Caco-2 (cell line): ENCODE data around the gene ACVR2B. TPM values are rescaled to one million over a fixed set of nuclear protein-coding genes. Genes with fewer than 3 reads are reported as not detected.

ENCODE experiments used
- BruUV-seq: library from RNA; stranded (reverse); fragments of 400-500 nt; replicated peaks from 2 replicates; lab custom pipeline; 2021; lab: Mats Ljungman, UMichigan
- CTCF ChIA-PET: fragments of 300-600 bp; sonication (Branson Sonifier 250); formaldehyde crosslinking; loops from one replicate; lab custom pipeline; 2022; ENCODE audit warnings: antibody characterized with exemption; lab: Charles Lee
- POLR2A ChIA-PET: fragments of 300-600 bp; sonication (Branson Sonifier 250); formaldehyde crosslinking; loops from one replicate; lab custom pipeline; 2022; ENCODE audit warnings: antibody characterized with exemption; lab: Charles Lee
- DNase-seq, 2 experiments: peaks; one replicate each; pipeline versions ENCODE4 v3.0.0 to v3.0.0-alpha.2; 2020 to 2022
- H3K27me3 ChIP-seq: replicated peaks from 2 replicates; pipeline ENCODE4 v1.6.0; 2011; ENCODE audit warnings: low read length; ENCODE audit not compliant: control insufficient read depth, insufficient read depth
- H3K36me3 ChIP-seq: 2 replicates; pipeline ENCODE4 v1.5.1; 2011; ENCODE audit warnings: low read length; ENCODE audit not compliant: control insufficient read depth, insufficient read depth
- H3K4me1 ChIP-seq: fragments of 250-450 bp; sonication (Bioruptor Pico); 2 replicates; pipeline ENCODE4 v1.5.1; 2020; ENCODE audit warnings: mild to moderate bottlenecking
- H3K4me3 ChIP-seq: 2 replicates; pipeline ENCODE4 v1.5.1; 2011; ENCODE audit warnings: low read depth, mild to moderate bottlenecking, control low read depth, low read length
- H3K9me3 ChIP-seq: fragments of 250-450 bp; sonication (Bioruptor Pico); 2 replicates; pipeline ENCODE4 v1.5.1; 2020; ENCODE audit warnings: mild to moderate bottlenecking, moderate library complexity
- H3K27ac Mint-ChIP-seq: one replicate; pipeline ENCODE4 v1.8.0; 2022; ENCODE audit warnings: mixed read lengths; ENCODE audit not compliant: unreplicated experiment
- H3K27me3 Mint-ChIP-seq: one replicate; pipeline ENCODE4 v1.8.0; 2022; ENCODE audit warnings: mixed read lengths; ENCODE audit not compliant: insufficient read depth, unreplicated experiment
- H3K36me3 Mint-ChIP-seq: one replicate; pipeline ENCODE4 v1.8.0; 2022; ENCODE audit warnings: mild to moderate bottlenecking, mixed read lengths; ENCODE audit not compliant: insufficient read depth, unreplicated experiment
- H3K4me1 Mint-ChIP-seq: one replicate; pipeline ENCODE4 v1.8.0; 2022; ENCODE audit warnings: low read depth, mixed read lengths; ENCODE audit not compliant: unreplicated experiment
- H3K4me3 Mint-ChIP-seq: one replicate; pipeline ENCODE4 v1.8.0; 2022; ENCODE audit warnings: mild to moderate bottlenecking, moderate library complexity, mixed read lengths; ENCODE audit not compliant: unreplicated experiment
- H3K9me3 Mint-ChIP-seq: one replicate; pipeline ENCODE4 v1.8.0; 2022; ENCODE audit warnings: mixed read lengths; ENCODE audit not compliant: unreplicated experiment
- CTCF ChIP-seq, 2 experiments: fragments of 200-600 bp in 1 of 2; IDR thresholded peaks; 1 replicate in 1 of 2; 2 replicates in 1 of 2; pipeline versions ENCODE4 v1.5.1 to v1.8.0; 2011 to 2022; ENCODE audit warnings: antibody characterized with exemption in 1 of 2, control low read depth in 1 of 2, inconsistent platforms in 1 of 2, low read depth in 1 of 2, low read length in 1 of 2, mild to moderate bottlenecking in 1 of 2, moderate library complexity in 1 of 2; ENCODE audit not compliant: insufficient read depth in 1 of 2, severe bottlenecking in 1 of 2, unreplicated experiment in 1 of 2
- intact Hi-C: fragments of 100-400 bp; cut with micrococcal nuclease; formaldehyde crosslinking; loops from one replicate; pipeline ENCODE4 v1.10.0; 2022; ENCODE audit not compliant: unreplicated experiment
- total RNA-seq: library from RNA; stranded (reverse); gene quantifications from 2 replicates; pipeline ENCODE4 v1.2.3, GENCODE V29; 2022

ACVR2B gene
- total RNA-seq, 1 experiment from 2014 or later = 21.4 TPM

GRCh38 chr3:38480930-38481329 lies 27.2 kb downstream of the ACVR2B start:
- Mint-ChIP-seq H3K4me3 (no peak overlapping the region), H3K36me3 (peaks cover 5% of the 10 kb centered on the region), H3K9me3 (no peaks in the 10 kb centered on the region), H3K27ac (no peak overlapping the region), H3K27me3 (no peaks in the 10 kb centered on the region), H3K4me1 (no peaks in the 10 kb centered on the region)
- no peaks in the 10 kb centered on the region for H3K4me1 ChIP-seq
- DNase-seq = no peak
- CTCF ChIA-PET = interaction anchor here (0.6 to 2.6 kb wide), 3 partner anchors 14 to 135 kb away, joined by 3 to 10 read pairs (median 4); partner anchors contain the start of gene XYLB
- BruUV-seq = no TSS peak
- no peak overlapping the region for H3K4me3 ChIP-seq
- no peaks in the 10 kb centered on the region for H3K27me3 ChIP-seq
- POLR2A ChIA-PET = no interaction called here
- no peak for TF ChIP-seq CTCF (IDR thresholded peaks at IDR 0.05; ENCODE audit: insufficient read depth in 1 of 2, low read depth in 1 of 2, low read length in 1 of 2, severe bottlenecking in 1 of 2, unreplicated experiment in 1 of 2)
- intact Hi-C loops = loop anchor here (1.0 to 10.0 kb wide), 2 partner anchors 25 to 86 kb away; no protein-coding TSS in a partner anchor
- no peaks in the 10 kb centered on the region for H3K9me3 ChIP-seq
- H3K36me3 ChIP-seq = peaks cover 7% of the 10 kb centered on the region

GRCh38 chr3:38482951-38483350 lies 29.3 kb downstream of the ACVR2B start:
- Histone ChIP-seq H3K27me3 (no peaks in the 10 kb centered on the region), H3K4me3 (no peak overlapping the region), H3K9me3 (no peaks in the 10 kb centered on the region), H3K4me1 (no peaks in the 10 kb centered on the region), H3K36me3 (peaks cover 7% of the 10 kb centered on the region)
- ChIA-PET CTCF (no interaction called here), POLR2A (no interaction called here)
- no TSS peak for BruUV-seq
- no peak for DNase-seq
- no peak overlapping the region for H3K4me3 Mint-ChIP-seq
- TF ChIP-seq CTCF (IDR thresholded peaks at IDR 0.05; ENCODE audit: insufficient read depth in 1 of 2, low read depth in 1 of 2, low read length in 1 of 2, severe bottlenecking in 1 of 2, unreplicated experiment in 1 of 2) = no peak
- H3K9me3 Mint-ChIP-seq = no peaks in the 10 kb centered on the region
- no peaks in the 10 kb centered on the region for H3K4me1 Mint-ChIP-seq
- intact Hi-C loops = loop anchor here (10.0 kb wide), 1 partner anchor 88 kb away; no protein-coding TSS in a partner anchor
- peaks cover 5% of the 10 kb centered on the region for H3K36me3 Mint-ChIP-seq
- H3K27me3 Mint-ChIP-seq = no peaks in the 10 kb centered on the region
- no peak overlapping the region for H3K27ac Mint-ChIP-seq

GRCh38 chr3:38487323-38487722 lies 33.6 kb downstream of the ACVR2B start:
- Histone ChIP-seq H3K4me1 (no peaks in the 10 kb centered on the region), H3K27me3 (no peaks in the 10 kb centered on the region), H3K36me3 (no peaks in the 10 kb centered on the region; the same call in 1 of the 2 replicates), H3K4me3 (no peak overlapping the region), H3K9me3 (no peaks in the 10 kb centered on the region)
- Mint-ChIP-seq H3K4me1 (no peaks in the 10 kb centered on the region), H3K9me3 (no peaks in the 10 kb centered on the region), H3K27me3 (no peaks in the 10 kb centered on the region), H3K36me3 (peaks cover 2% of the 10 kb centered on the region), H3K27ac (no peak overlapping the region), H3K4me3 (no peak overlapping the region)
- no peak for DNase-seq
- ChIA-PET POLR2A (no interaction called here), CTCF (no interaction called here)
- intact Hi-C loops = loop anchor here (10.0 kb wide), 1 partner anchor 93 kb away; no protein-coding TSS in a partner anchor
- TF ChIP-seq CTCF (IDR thresholded peaks at IDR 0.05; ENCODE audit: insufficient read depth in 1 of 2, low read depth in 1 of 2, low read length in 1 of 2, severe bottlenecking in 1 of 2, unreplicated experiment in 1 of 2) = no peak
- BruUV-seq = no TSS peak
